Measurements from ENCODE around the gene LMBRD2. TPM values are rescaled to one million over a fixed set of nuclear protein-coding genes. Genes with fewer than 3 reads are reported as not detected.
A peak's percentile ranks its signal among the peaks of the same experiment; 100 is the strongest.

Gene LMBRD2
- total and polyA plus RNA-seq, 4 donors = 15.2 to 56.5 (median 22.9) TPM

GRCh38 chr5:36078430-36078829 lies 73.3 kb downstream of the LMBRD2 start:
- no peaks in the 10 kb centered on the region for H3K27me3 ChIP-seq (ENCODE audit: control insufficient read depth, insufficient read depth, low read length)
- no peaks in the 10 kb centered on the region for H3K4me1 ChIP-seq (ENCODE audit: control insufficient read depth, insufficient read depth, low read length)
- no peaks in the 10 kb centered on the region for H3K36me3 ChIP-seq (ENCODE audit: control insufficient read depth, insufficient read depth, low read length)
- no peak overlapping the region for H3K27ac ChIP-seq (ENCODE audit: low read depth, low read length)
- no peak for DNase-seq (ENCODE audit: low read depth in 4 of 6, low spot score in 6 of 6)
- 66% methylated on average over 7 of the region's 10 CpGs for WGBS (ENCODE audit: insufficient coverage)
- no peak overlapping the region for H3K4me3 ChIP-seq (ENCODE audit: low read depth, low read length)
- H3K9me3 ChIP-seq (ENCODE audit: control insufficient read depth, insufficient read depth, low read length) = no peaks in the 10 kb centered on the region

GRCh38 chr5:36073595-36074216 lies 78.0 kb downstream of the LMBRD2 start:
- H3K4me1 ChIP-seq (ENCODE audit: control insufficient read depth, insufficient read depth, low read length) = no peaks in the 10 kb centered on the region
- H3K4me3 ChIP-seq (ENCODE audit: low read depth, low read length) = no peak overlapping the region
- WGBS (ENCODE audit: insufficient coverage) = 0% methylated on average over 1 of the region's 3 CpGs

GRCh38 chr5:36070687-36071571 lies 80.8 kb downstream of the LMBRD2 start:
- WGBS (ENCODE audit: insufficient coverage) = 84% methylated on average over 5 of the region's 9 CpGs
- H3K4me3 ChIP-seq (ENCODE audit: low read depth, low read length) = no peak overlapping the region

More at GRCh38 chr5:36073595-36074216, 78.0 kb downstream of the LMBRD2 start:
- H3K9me3 ChIP-seq (ENCODE audit: control insufficient read depth, insufficient read depth, low read length) = no peaks in the 10 kb centered on the region
- DNase-seq (ENCODE audit: low read depth in 4 of 6, low spot score in 6 of 6) = no peak
- H3K27ac ChIP-seq (ENCODE audit: low read depth, low read length) = no peak overlapping the region
- no peaks in the 10 kb centered on the region for H3K27me3 ChIP-seq (ENCODE audit: control insufficient read depth, insufficient read depth, low read length)
- H3K36me3 ChIP-seq (ENCODE audit: control insufficient read depth, insufficient read depth, low read length) = no peaks in the 10 kb centered on the region

GRCh38 chr5:36068751-36069281 lies 82.9 kb downstream of the LMBRD2 start:
- H3K4me1 ChIP-seq (ENCODE audit: control insufficient read depth, insufficient read depth, low read length) = peaks cover 9% of the 10 kb centered on the region
- no peaks in the 10 kb centered on the region for H3K9me3 ChIP-seq (ENCODE audit: control insufficient read depth, insufficient read depth, low read length)
- WGBS (ENCODE audit: insufficient coverage) = 93% methylated on average over 5 of the region's 5 CpGs
- H3K4me3 ChIP-seq (ENCODE audit: low read depth, low read length) = no peak overlapping the region
- DNase-seq (ENCODE audit: low read depth in 4 of 6, low spot score in 6 of 6) = no peak
- H3K27me3 ChIP-seq (ENCODE audit: control insufficient read depth, insufficient read depth, low read length) = peaks cover 20% of the 10 kb centered on the region
- H3K27ac ChIP-seq (ENCODE audit: low read depth, low read length) = no peak overlapping the region
- H3K36me3 ChIP-seq (ENCODE audit: control insufficient read depth, insufficient read depth, low read length) = no peaks in the 10 kb centered on the region

More at GRCh38 chr5:36070687-36071571, 80.8 kb downstream of the LMBRD2 start:
- DNase-seq (ENCODE audit: low read depth in 4 of 6, low spot score in 6 of 6) = no peak
- H3K27ac ChIP-seq (ENCODE audit: low read depth, low read length) = no peak overlapping the region
- peaks cover 9% of the 10 kb centered on the region for H3K4me1 ChIP-seq (ENCODE audit: control insufficient read depth, insufficient read depth, low read length)
- H3K27me3 ChIP-seq (ENCODE audit: control insufficient read depth, insufficient read depth, low read length) = peaks cover 13% of the 10 kb centered on the region
- H3K9me3 ChIP-seq (ENCODE audit: control insufficient read depth, insufficient read depth, low read length) = no peaks in the 10 kb centered on the region
- no peaks in the 10 kb centered on the region for H3K36me3 ChIP-seq (ENCODE audit: control insufficient read depth, insufficient read depth, low read length)

- 0% methylated on average over 12 of the region's 22 CpGs for WGBS (ENCODE audit: insufficient coverage)
- Histone ChIP-seq H3K27me3 (ENCODE audit: control insufficient read depth, insufficient read depth, low read length) (peaks cover 20% of the 10 kb centered on the region), H3K9me3 (ENCODE audit: control insufficient read depth, insufficient read depth, low read length) (no peaks in the 10 kb centered on the region), H3K4me3 (ENCODE audit: low read depth, low read length) (peak within 1 kb of the TSS; percentile 29), H3K27ac (ENCODE audit: low read depth, low read length) (no peak within 1 kb of the TSS), H3K36me3 (ENCODE audit: control insufficient read depth, insufficient read depth, low read length) (no peaks in the 10 kb centered on the region), H3K4me1 (ENCODE audit: control insufficient read depth, insufficient read depth, low read length) (peaks cover 9% of the 10 kb centered on the region)
- peak in 2 of 6 donors; percentile 17 to 30 for DNase-seq (ENCODE audit: low read depth in 4 of 6, low spot score in 6 of 6)
Measured at GRCh38 chr5:36066540-36067210, 85.0 kb downstream of the LMBRD2 start, which contains the start of gene UGT3A2. Gene UGT3A2 (minus strand): TSS chr5:36066882. CDS start chr5:36066789, 93 bp downstream.

- peaks cover 20% of the 10 kb centered on the region for H3K27me3 ChIP-seq (ENCODE audit: control insufficient read depth, insufficient read depth, low read length)
- H3K4me3 ChIP-seq (ENCODE audit: low read depth, low read length) = peak overlapping the region; percentile 29
- H3K27ac ChIP-seq (ENCODE audit: low read depth, low read length) = no peak overlapping the region
- no peaks in the 10 kb centered on the region for H3K36me3 ChIP-seq (ENCODE audit: control insufficient read depth, insufficient read depth, low read length)
- no peak for DNase-seq (ENCODE audit: low read depth in 4 of 6, low spot score in 6 of 6)
- WGBS (ENCODE audit: insufficient coverage) = 37% methylated on average over 10 of the region's 13 CpGs
- H3K4me1 ChIP-seq (ENCODE audit: control insufficient read depth, insufficient read depth, low read length) = peaks cover 9% of the 10 kb centered on the region
- no peaks in the 10 kb centered on the region for H3K9me3 ChIP-seq (ENCODE audit: control insufficient read depth, insufficient read depth, low read length)
Measured at GRCh38 chr5:36066001-36066539, 85.6 kb downstream of the LMBRD2 start.

GRCh38 chr5:36060420-36060887 lies 91.2 kb downstream of the LMBRD2 start:
- Histone ChIP-seq H3K27ac (ENCODE audit: low read depth, low read length) (no peak overlapping the region), H3K27me3 (ENCODE audit: control insufficient read depth, insufficient read depth, low read length) (peaks cover 3% of the 10 kb centered on the region), H3K4me3 (ENCODE audit: low read depth, low read length) (no peak overlapping the region), H3K4me1 (ENCODE audit: control insufficient read depth, insufficient read depth, low read length) (no peaks in the 10 kb centered on the region), H3K36me3 (ENCODE audit: control insufficient read depth, insufficient read depth, low read length) (no peaks in the 10 kb centered on the region), H3K9me3 (ENCODE audit: control insufficient read depth, insufficient read depth, low read length) (no peaks in the 10 kb centered on the region)
- WGBS (ENCODE audit: insufficient coverage) = 87% methylated on average over 6 of the region's 12 CpGs
- DNase-seq (ENCODE audit: low read depth in 4 of 6, low spot score in 6 of 6) = no peak

- Histone ChIP-seq H3K4me1 (ENCODE audit: control insufficient read depth, insufficient read depth, low read length) (no peaks in the 10 kb centered on the region), H3K27ac (ENCODE audit: low read depth, low read length) (no peak overlapping the region), H3K9me3 (ENCODE audit: control insufficient read depth, insufficient read depth, low read length) (no peaks in the 10 kb centered on the region), H3K36me3 (ENCODE audit: control insufficient read depth, insufficient read depth, low read length) (no peaks in the 10 kb centered on the region), H3K27me3 (ENCODE audit: control insufficient read depth, insufficient read depth, low read length) (no peaks in the 10 kb centered on the region), H3K4me3 (ENCODE audit: low read depth, low read length) (no peak overlapping the region)
- 76% methylated on average over 5 of the region's 5 CpGs for WGBS (ENCODE audit: insufficient coverage)
- no peak for DNase-seq (ENCODE audit: low read depth in 4 of 6, low spot score in 6 of 6)
Measured at GRCh38 chr5:36059571-36060419, 91.9 kb downstream of the LMBRD2 start.
